Prostate gland (tissue), 2 donors: Measurements from ENCODE around the gene DDAH1. TPM values are rescaled to one million over a fixed set of nuclear protein-coding genes. Genes with fewer than 3 reads are reported as not detected.

ENCODE experiments used
- DNase-seq: peaks from one replicate; pipeline ENCODE4 v3.0.0-alpha.2; 2019; ENCODE audit warnings: low spot score
- H3K27ac ChIP-seq, 2 donors: fragments of 200-600 bp; sonication (generic); 2 replicates each; pipeline ENCODE4 v1.5.1; 2017 to 2019
- H3K27me3 ChIP-seq: fragments of 200-600 bp; sonication (generic); replicated peaks from 2 replicates; pipeline ENCODE4 v1.5.1; 2019; ENCODE audit not compliant: insufficient read depth
- H3K36me3 ChIP-seq, 2 donors: fragments of 200-600 bp; sonication (generic); 1 replicate in 1 of 2; 2 replicates in 1 of 2; pipeline versions ENCODE4 v1.5.1 to v1.8.1; 2017 to 2019
- H3K4me1 ChIP-seq: fragments of 200-600 bp; sonication (generic); replicated peaks from 2 replicates; pipeline ENCODE4 v1.5.1; 2019
- H3K4me3 ChIP-seq, 2 donors: fragments of 200-600 bp; sonication (generic); 2 replicates each; pipeline ENCODE4 v1.5.1; 2017 to 2019
- H3K9me3 ChIP-seq: fragments of 200-600 bp; sonication (generic); 2 replicates; pipeline ENCODE4 v1.5.1; 2017
- CTCF ChIP-seq, 4 experiments: fragments of 200-600 bp in 2 of 4; fragments of 450-650 bp in 2 of 4; sonication (generic) in 2 of 4; IDR thresholded peaks; 1 replicate in 3 of 4; 2 replicates in 1 of 4; pipeline ENCODE4 v1.5.1; 2016 to 2019; ENCODE audit warnings: antibody characterized with exemption in 4 of 4, mild to moderate bottlenecking in 2 of 4, moderate library complexity in 2 of 4
- POLR2A ChIP-seq: fragments of 450-650 bp; IDR thresholded peaks from one replicate; pipeline ENCODE4 v1.6.1; 2016; ENCODE audit warnings: antibody characterized with exemption, mild to moderate bottlenecking
- POLR2AphosphoS5 ChIP-seq: sonication (generic); formaldehyde crosslinking; IDR thresholded peaks from one replicate; pipeline ENCODE4 v1.6.1; 2017; ENCODE audit warnings: antibody characterized with exemption
- whole genome bisulfite sequencing: methylation state at CpG from one replicate; pipeline ENCODE4 v1.1.5; 2018; 5-methylcytosine and 5-hydroxymethylcytosine counted together
- intact Hi-C: fragments of 100-400 bp; cut with DNase I; formaldehyde crosslinking; loops from one replicate; pipeline ENCODE4 v1.14.2; 2022
- total RNA-seq, 2 donors: library from RNA; depleted of rRNA; stranded (reverse); fragments of >200 nt; gene quantifications; one replicate each; pipeline ENCODE4 v1.1.0, GENCODE V29; 2016

DDAH1 gene
- total RNA-seq, 2 donors from 2014 or later, result 61.6 to 70.7 TPM

- no peaks in the 10 kb centered on the region for H3K4me1 ChIP-seq
- H3K9me3 ChIP-seq, result no peaks in the 10 kb centered on the region
- no peak overlapping the region for H3K27ac ChIP-seq
- H3K27me3 ChIP-seq, result no peaks in the 10 kb centered on the region
- DNase-seq, result no peak
- intact Hi-C loops, result loop anchor here (5.0 kb wide), 1 partner anchor 194 kb away; no protein-coding TSS in a partner anchor
- no peak overlapping the region for H3K4me3 ChIP-seq
- 85% methylated on average over 2 of the region's 2 CpGs for WGBS
- TF ChIP-seq POLR2A (no peak), POLR2AphosphoS5 (no peak), CTCF (IDR thresholded peaks at IDR 0.05) (no peak)
- H3K36me3 ChIP-seq, result no peaks in the 10 kb centered on the region
Measured at GRCh38 chr1:85501355-85501898, 36.5 kb upstream of the DDAH1 start.

GRCh38 chr1:85496941-85497582 lies 32.1 kb upstream of the DDAH1 start:
- Histone ChIP-seq H3K27ac (no peak overlapping the region), H3K9me3 (no peaks in the 10 kb centered on the region), H3K27me3 (no peaks in the 10 kb centered on the region), H3K4me3 (no peak overlapping the region), H3K36me3 (no peaks in the 10 kb centered on the region), H3K4me1 (peaks cover 3% of the 10 kb centered on the region)
- no peak for DNase-seq
- intact Hi-C loops, result no loop called here
- 51% methylated on average over 2 of the region's 2 CpGs for whole genome bisulfite sequencing
- TF ChIP-seq POLR2AphosphoS5, result no peak
- TF ChIP-seq CTCF (IDR thresholded peaks at IDR 0.05), result no peak
- TF ChIP-seq POLR2A, result no peak

- DNase-seq, result peak; percentile 86
- no peaks in the 10 kb centered on the region for H3K9me3 ChIP-seq
- peaks cover 3% of the 10 kb centered on the region for H3K4me1 ChIP-seq
- H3K4me3 ChIP-seq, result no peak overlapping the region
- WGBS, result 48% methylated on average over 6 of the region's 6 CpGs
- no peaks in the 10 kb centered on the region for H3K27me3 ChIP-seq
- TF ChIP-seq POLR2AphosphoS5 (peak; percentile 58), CTCF (IDR thresholded peaks at IDR 0.05) (no peak)
- intact Hi-C loops, result no loop called here
- H3K27ac ChIP-seq, result no peak overlapping the region
- H3K36me3 ChIP-seq, result no peaks in the 10 kb centered on the region
Measured at GRCh38 chr1:85495556-85495955, 30.6 kb upstream of the DDAH1 start.

GRCh38 chr1:85494904-85495266 lies 29.9 kb upstream of the DDAH1 start:
- Histone ChIP-seq H3K36me3 (no peaks in the 10 kb centered on the region), H3K27ac (no peak overlapping the region), H3K4me1 (peaks cover 3% of the 10 kb centered on the region), H3K4me3 (no peak overlapping the region), H3K27me3 (no peaks in the 10 kb centered on the region), H3K9me3 (no peaks in the 10 kb centered on the region)
- WGBS, result 31% methylated on average over 2 of the region's 2 CpGs
- intact Hi-C loops, result no loop called here
- TF ChIP-seq POLR2A, result no peak
- TF ChIP-seq POLR2AphosphoS5, result no peak
- TF ChIP-seq CTCF (IDR thresholded peaks at IDR 0.05), result peak in 2 of 4 experiments; percentile 23 to 41
- peak; percentile 54 for DNase-seq
